ENCODE measurements around the gene PFKFB2.
"Not testable (repeated sequence)": the region's sequence is repeated elsewhere in the genome, so short reads cannot be mapped to it uniquely, and the experiment has no call there.

Gene PFKFB2

DNA sequence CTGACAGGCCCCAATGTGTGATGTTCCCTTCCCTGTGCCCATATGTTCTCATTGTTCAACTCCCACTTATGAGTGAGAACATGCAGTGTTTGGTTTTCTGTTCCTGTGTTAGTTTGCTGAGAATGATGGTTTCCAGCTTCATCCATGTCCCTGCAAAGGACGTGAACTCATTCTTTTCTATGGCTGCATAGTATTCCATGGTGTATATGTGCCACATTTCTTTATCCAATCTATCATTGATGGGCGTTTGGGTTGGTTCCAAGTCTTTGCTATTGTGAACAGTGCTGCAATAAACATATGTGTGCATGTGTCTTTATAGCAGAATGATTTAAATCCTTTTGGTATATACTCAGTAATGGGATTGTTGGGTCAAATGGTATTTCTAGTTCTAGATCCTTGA is 11.7 kb upstream of the PFKFB2 start:
- not testable (repeated sequence) for DNase-seq

DNA sequence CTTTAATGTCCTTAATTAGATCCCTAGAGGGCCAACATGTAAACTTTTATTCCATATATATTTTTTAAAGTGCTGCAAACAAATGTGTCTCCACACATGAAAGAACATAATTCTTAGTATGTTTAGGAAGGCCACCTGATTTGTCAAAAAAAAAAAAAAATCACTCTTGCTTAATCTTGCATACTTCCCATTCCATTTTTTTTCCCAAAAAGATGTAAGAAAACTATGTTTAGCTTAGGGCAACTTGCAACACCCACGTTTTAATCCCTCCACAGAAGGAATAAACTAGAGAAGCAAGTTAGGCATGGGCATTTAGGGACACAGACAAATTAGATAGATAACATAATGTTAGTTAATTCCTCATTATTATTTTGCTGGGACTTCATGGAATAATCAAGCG is 7.6 kb upstream of the PFKFB2 start:
- DNase-seq, result no peak

DNA sequence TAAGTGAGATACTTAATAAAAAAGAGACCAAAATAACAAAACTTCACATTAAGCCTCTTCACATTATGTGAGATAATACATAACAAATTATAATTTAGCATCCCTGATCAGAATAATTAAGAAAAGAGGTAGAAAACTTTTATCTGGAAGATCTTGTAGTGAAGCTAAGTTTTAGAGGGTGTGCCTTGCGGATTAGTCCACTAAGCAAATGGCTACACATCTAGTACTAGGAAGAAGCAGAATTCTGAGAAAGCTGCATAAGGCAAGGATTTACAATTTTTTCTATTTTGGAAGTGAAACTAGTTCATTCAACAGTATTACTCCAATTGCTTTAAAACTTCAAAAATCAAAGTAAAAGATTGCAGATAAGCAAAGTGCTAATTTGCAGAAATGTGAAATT is 5.6 kb upstream of the PFKFB2 start:
- no peak for DNase-seq

DNA sequence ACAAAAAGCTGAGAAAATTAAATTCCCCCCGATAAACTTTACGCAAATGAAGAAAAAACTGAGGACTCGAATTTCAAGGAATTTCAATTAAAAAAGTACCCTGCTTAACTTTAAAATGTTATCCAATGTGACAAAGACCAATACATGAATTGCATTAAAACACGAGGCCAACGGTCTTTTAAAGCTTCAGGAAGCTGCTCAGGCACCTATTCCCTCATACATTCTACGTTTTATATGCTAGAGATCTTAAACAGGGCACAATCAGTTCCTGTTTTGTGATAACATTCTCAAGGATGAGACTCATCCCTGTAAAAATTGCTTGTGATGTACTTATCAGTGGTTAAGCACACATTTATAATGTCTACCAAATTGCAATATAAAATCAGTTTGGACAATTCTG is 5.0 kb upstream of the PFKFB2 start:
- DNase-seq, result no peak

DNA sequence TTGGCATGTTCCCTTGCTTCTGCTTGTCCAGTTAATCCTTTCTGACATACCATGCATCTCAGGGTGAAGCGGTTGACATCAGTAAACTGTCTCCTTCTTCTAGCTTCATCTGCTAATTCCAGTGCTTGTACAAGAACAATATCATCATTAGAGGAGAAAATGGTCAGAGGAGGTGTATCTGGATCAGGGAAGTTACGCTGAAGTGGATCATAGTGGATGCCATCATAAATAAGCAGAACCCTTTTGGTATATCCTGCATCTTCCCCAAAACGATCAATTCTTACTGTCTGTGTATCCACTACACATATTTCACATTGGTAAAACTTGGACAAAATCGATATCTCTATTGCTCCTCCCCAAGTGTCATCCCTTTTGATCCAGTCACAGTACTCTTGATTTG is 4.0 kb upstream of the PFKFB2 start:
- no peak for DNase-seq

DNA sequence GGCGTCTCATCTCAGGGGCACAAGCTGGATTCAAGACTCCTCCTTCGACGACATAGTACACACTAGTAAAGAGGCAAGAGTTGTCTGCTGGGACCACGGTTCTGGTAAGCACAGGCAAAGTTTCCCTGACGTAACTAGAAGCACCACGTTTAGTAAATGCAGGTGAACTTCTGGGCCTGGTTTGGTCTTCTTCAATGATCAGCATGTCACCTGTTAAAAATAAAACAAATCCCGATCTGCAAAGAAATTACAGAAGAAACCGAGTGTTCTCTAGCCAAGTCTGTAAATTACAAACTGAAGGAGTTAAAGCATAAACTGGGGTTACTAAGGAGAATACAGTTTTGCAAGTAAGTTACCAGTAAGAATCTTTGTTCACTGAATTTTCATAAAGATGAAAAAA is 3.6 kb upstream of the PFKFB2 start:
- no peak for DNase-seq

DNA sequence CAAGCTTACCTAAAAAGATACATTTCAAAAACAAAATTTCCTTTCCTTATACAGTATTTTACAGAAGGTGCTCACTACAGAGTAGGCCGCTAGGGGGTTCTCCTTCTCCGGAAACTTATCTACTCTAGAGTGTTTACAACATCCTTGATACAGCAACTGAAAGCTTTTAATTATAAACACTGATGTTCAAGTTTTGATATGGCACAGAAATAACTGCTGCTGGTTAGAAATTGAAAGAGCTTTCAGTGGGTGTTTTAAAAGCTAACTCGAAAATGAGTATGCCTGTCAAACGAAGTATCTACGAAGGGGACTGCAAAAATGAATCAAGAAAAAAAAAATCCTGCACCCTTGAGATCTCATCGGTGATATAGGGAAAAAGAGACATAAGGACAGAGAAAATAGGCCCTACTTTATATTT is 3.1 kb upstream of the PFKFB2 start:
- DNase-seq, result peak; percentile 52

DNA sequence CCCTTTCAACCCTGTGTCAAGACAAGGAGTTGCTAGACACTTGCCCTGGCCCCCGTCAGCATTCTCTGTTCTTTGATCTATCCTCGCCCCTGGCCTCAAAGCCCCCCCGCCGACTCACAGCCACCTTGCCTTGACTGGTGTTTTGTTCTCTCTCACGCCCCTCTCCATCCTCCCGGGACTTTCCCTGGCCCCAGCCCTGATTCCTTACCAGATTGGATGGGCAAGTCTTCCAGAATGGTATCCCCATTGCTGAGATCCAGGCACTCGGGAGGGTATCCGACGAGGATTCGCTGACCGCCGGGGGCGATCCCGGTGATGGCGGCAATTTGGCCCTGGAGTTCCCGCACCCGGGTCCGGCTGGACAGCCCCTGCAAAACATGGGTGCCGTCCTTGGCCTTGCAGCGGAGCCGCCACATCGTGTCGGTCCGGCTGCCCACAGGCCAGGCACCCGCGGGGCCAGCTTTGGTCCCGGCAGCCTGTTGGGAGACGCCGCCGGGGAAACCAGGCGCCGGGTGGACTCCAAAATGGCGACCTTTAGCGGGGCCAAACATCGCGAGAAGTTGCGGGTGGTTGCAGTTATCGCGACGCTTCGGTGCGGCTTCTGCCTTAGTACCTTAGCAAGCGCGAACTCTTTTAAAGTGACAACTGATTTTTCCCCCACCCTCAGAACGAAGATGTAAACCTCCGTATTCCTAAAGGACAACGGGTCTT is 2.4 kb upstream of the PFKFB2 start:
- DNase-seq, result peak; percentile 88

DNA sequence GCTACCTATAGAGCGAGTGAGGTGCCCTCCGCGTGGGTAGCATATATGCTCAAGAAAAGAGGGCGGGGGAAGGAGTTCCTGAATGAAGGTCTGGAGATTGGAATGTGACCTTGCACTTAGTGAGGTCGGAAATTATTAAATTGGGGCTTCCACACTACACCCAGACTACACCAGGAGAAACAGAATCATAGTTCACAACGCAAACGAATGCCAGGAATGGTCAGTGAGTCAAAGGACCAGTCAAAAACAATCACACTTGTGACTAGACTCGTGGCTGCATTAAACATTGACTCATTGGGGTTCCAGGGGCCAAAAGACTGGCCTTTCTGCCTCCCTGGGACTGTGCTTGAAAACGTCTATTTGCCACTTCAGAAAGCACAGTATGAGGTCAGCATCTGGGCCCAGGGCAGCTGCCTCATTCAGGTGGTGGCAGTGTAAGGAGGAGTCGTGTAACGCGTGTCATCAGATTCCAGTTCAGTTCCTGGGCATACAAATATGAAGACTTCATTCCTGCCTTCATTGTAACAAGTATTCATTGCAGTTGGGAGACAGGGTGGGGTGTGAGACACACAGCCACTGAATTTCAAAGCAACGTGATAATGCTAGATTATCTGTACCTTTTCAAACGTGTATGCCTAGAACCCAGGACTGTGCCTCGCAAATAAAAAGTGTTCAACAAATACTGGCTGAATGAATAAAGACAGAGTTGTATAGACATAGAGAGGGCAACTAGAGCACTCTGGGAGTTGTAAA is 1.7 kb upstream of the PFKFB2 start, which contains the start of gene YOD1:
Gene YOD1, minus strand, starts transcription at position 18 of the 753 bp plus-strand sequence. CDS start 178 bp downstream, outside the sequence.
- DNase-seq, result no peak

DNA sequence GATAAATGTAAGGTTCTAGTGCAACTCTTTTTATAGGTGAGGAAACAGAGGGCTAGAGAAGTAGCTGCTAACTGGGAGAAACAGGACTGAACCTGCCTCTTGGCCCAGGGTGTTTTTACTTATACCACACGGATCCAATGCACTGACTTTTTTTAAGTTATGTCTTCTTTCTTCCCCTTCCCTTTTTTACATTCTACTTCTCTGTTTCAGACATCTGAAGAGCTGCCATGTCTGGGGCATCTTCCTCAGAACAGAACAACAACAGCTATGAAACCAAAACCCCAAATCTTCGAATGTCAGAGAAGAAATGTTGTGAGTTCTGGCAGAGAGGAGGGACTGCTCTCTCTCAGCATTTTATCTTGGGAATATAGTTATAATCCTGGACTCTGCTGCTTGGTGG is 1.4 kb downstream of the PFKFB2 start:
- no peak for DNase-seq

DNA sequence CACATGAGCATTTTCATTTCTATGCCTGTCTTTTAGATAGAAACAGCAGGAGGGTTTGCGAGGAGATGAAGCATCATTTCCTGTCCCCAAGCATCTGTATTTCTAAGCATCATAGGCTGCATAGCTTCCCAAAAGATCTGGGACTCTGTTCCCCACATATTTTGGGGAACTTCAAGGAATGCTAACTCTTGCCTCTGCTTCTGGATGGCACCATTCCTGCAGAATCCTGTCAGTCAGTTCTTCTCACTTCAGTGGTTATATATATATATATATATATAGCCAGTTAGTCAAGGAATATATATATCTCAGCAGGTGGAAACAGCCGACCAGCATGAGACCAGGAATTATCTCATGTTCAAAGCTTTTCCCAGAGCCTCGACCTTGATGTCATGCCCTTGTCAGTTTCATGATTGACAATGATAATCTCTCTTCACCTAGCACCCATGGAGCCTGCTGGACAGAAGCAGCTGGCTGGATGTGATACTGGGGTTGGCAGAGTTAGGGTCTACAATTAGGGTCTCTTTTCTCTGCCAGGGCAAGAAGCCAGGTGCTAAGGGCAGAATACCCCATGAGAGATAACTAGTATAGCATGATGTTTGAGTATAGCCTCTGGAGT is 2.4 kb downstream of the PFKFB2 start:
- DNase-seq, result no peak

DNA sequence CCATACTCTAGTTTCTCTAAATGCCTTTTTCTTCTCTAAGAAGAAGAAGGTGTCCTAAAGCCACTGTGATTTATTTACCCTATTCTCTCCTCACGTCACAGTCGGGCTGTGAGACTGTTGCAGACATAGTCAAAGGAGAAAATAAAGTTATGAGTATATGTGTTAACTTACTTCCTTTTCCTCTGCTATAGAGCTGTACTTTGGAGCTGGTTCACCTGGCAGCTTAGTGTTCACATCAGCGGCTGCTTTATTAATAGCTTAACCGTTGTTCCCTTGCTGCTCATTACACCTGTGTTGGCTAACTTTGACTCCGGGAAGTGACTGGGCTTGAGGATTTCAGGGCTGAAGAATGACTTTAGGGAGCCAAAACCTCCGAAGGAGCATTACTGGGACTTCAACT is 3.6 kb downstream of the PFKFB2 start:
- no peak for DNase-seq

DNA sequence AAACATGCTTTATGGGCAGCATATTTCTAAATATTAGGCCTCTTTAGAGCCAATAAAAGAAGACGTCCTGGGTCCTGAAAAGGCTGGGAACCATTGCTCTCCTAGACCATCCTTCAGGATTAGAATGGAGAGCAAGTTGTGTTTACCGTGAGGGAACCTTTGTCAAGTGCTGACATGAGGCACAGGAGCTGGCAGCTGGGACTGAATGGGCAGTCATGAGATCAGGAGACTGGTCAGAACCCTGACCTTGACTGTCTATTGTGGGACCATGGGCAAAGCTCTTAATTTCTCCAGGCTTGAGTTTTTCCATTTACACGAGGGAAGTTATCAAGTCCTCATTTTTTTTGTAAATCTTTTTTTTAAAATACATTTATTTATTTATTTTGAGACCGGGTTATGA is 5.2 kb downstream of the PFKFB2 start:
- DNase-seq, result no peak

DNA sequence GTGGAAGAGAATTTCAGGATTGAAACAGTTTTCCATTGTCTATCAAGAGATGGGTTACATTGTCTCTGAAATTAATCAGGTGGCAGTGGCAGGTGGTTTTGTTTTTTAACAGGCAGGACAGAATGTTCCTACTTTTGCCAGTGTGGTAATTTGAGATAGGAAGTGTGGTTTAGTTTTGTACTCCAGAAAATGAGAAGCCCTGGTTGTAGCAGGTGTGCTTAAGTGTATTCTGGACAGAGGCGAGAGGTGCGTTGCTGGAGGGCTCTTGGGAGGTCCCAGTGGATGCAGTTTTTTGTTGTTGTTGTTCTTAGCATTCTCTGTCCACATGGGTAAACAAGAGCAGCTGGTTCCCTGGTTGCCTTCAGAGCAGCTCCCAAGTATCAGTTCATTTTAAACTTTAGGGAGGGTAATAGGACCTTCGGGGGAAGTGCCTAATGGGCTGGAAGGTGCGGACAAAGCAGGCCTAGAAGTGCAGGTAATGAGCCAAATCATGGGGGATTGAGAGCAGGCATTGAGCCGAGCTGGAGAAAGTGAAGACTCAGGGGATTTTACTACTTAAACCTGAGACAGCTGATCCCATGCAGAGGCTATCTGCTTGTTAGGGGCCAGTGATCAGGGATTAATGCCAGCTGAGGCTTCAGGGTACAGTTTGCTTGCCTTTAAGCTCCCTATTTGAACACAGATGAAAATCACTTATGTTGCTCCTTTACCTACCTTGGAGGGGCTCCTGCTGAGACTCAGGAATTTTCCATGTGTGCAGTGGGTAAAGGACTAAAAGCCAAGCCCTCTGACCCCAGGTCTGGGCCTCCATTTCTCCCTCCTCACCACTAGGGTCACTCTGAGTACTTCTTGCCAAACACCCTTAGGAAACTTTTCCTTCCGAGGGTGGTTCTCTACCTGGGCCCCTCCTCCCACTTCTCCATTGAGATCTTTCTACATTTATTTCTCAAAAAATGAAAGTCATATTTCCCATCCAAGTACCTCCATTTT is 6.1 kb downstream of the PFKFB2 start:
- no peak for DNase-seq

DNA sequence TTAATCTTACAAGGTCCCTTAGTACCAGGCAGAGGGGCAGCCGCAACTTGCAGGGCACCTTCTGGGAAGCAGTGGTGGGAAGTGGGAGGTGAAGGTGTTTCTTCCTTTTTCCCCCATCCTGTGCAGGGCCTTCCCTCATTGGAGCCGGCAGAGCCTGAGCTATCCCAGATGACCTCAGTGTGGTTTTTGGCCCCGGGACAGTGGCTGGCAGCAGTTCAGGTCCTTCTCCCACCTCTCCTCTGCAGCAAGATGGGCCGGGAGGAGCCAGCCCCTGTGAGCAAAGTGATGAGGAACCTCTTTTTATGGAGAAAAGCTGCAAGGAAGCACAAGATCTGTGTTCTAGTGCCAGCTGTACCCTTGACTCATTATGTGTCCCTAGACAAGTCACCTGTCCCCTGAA is 6.8 kb downstream of the PFKFB2 start:
- no peak for DNase-seq

DNA sequence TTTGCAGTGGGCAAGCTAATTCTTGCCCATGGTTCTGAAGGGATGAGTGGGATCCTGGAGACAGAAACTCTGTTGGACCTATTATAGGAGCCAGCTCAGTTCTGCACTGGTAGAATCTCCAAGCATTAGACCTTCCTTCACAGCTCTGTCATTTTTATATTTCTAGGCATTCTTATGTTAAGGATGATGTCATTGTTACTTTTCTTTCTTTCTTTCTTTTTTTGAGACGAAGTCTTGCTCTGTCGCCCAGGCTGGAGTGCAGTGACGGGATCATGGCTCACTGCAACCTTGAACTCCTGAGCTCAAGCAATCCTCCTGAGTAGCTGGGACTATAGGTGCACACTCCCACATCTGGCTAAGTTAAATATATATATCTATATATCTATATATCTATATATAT is 7.5 kb downstream of the PFKFB2 start:
- no peak for DNase-seq

DNA sequence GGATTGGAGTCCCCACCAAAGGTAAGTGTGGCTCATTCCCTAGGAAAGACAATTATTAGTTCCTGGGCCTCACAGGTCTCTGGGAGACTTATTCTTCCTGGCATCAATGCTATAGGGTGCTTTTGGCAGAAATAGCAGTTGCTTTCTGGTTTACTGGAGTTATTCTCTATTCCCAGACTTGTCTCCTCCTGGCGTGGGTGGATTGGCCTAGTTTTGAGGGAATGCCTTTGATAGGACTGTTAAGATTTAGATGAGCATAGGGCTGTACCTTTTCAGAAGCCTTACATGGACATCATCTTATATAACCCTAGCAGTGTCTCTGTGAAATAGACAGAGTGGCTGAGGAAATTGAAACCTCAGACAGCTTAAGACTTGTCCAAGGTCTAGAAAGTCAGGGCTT is 9.0 kb downstream of the PFKFB2 start:
- no peak for DNase-seq

DNA sequence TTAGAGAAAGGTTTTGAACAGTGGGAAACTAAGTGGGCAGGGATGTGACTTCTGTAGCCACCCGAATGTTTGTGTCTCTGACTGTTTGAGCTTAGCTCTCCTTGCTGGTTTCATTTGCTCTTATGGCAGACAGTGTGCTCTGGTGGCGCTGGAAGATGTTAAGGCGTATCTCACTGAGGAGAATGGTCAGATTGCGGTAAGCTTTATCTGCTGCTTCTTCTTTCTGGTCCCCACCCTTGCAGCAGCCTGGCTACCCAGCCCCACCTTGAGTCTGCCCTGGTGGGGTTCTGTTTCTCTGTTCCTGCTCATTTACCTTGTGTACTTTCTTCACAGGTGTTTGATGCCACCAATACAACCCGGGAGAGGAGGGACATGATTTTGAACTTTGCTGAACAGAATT is 9.9 kb downstream of the PFKFB2 start:
- DNase-seq, result no peak

DNA sequence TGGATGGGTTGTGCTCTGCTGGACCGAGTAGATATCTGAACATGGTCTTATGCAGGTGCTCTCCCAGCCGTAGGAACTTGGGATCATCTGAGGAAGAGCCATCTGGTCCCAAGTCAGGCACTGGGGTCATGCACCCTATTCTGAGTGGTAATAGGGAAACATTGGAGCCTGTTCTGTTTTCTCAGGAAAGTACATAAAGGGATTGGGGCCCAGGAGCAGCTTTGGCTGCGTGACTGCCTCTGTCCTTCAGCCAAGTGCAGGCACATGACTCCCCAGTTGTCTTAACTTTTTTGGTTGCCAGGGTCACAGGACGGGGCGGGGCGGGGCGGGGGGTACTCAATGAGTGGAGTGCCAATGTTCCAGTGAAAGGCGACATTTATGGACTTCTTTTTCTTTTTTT is 11.5 kb downstream of the PFKFB2 start:
- DNase-seq, result no peak

DNA sequence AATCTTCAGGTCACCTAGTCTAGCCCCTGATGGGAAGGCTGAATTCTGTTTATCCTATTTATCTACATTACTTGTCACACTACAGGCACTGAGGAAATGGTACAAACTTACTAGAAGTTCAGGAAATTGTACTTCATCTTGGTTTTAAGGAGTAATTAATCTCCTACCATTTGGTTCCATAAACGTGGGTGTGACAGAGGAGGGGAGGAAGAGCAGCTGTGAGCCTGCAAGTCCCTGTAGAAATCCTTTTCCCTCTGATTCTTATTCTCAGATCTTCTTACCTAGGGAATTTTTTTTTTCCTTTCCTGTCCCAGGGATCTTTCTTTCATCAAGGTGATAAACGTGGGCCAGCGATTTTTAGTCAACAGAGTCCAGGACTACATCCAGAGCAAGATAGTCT is 14.1 kb downstream of the PFKFB2 start:
- DNase-seq, result no peak

DNA sequence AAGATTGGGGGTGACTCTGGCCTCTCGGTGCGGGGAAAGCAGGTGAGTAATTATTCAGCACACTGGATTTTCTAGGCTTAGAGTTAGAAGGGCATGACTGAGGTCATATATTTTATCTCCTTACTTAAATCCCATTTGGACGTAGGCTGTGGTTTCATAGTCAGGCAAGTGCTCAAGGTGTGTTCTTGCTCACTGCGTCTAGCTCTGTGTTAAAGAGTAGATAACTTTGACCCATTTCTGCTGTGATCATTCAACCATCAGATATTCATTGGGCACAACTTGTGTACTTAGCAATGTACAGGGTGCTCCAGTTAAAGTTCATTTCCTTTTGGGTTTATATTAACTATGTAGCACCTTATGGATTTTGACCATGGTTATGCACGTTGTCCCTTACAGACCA is 14.6 kb downstream of the PFKFB2 start:
- no peak for DNase-seq

DNA sequence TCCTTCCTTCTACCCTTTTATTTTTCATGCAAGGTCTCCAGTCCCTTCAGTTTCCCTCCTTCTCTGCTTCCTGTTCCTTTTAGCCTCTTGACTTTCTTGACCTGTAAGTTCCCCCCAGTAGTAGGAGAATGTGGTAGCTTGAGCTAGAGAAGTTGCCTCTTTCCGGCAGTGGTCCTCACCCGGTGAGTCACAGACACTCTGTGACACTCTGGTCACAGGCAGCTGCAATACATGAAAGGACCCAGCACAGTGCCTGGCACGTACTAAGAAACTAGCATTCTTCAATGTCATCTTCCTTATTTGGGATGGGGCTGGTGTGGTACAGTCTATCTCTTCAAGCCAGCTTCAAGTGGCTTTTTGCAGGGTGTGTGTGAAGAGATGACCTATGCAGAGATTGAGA is 16.0 kb downstream of the PFKFB2 start:
- no peak for DNase-seq
